CD4-positive, alpha-beta T cell treated with Interleukin-4 for 4 hours (primary cell): Measurements from ENCODE around the gene DPF3.

Experiments
- DNase-seq: peaks from one replicate; pipeline ENCODE4 v3.0.0-alpha.2; 2020

DPF3 gene

GRCh38 chr14:72634691-72635616 is 258.9 kb downstream of the DPF3 start:
- DNase-seq: no peak

GRCh38 chr14:72633551-72633950 is 260.4 kb downstream of the DPF3 start:
- DNase-seq: no peak

- DNase-seq: no peak
Observed at GRCh38 chr14:72632727-72633126, 261.2 kb downstream of the DPF3 start.

- DNase-seq: no peak
Observed at GRCh38 chr14:72631401-72631800, 262.5 kb downstream of the DPF3 start.

GRCh38 chr14:72630374-72630773 is 263.5 kb downstream of the DPF3 start:
- DNase-seq: no peak

GRCh38 chr14:72629534-72629933 is 264.4 kb downstream of the DPF3 start:
- DNase-seq: no peak

GRCh38 chr14:72625689-72626088 is 268.2 kb downstream of the DPF3 start:
- DNase-seq: no peak

GRCh38 chr14:72621387-72622065 is 272.4 kb downstream of the DPF3 start:
- DNase-seq: no peak

- no peak for DNase-seq
Observed at GRCh38 chr14:72619881-72620280, 274.0 kb downstream of the DPF3 start.

GRCh38 chr14:72619111-72619571 is 274.8 kb downstream of the DPF3 start:
- DNase-seq: no peak

GRCh38 chr14:72618424-72618823 is 275.5 kb downstream of the DPF3 start:
- DNase-seq: no peak

GRCh38 chr14:72617391-72618031 is 276.4 kb downstream of the DPF3 start:
- no peak for DNase-seq

- DNase-seq: no peak
Observed at GRCh38 chr14:72616811-72617210, 277.1 kb downstream of the DPF3 start.

GRCh38 chr14:72616294-72616693 is 277.6 kb downstream of the DPF3 start:
- DNase-seq: no peak

GRCh38 chr14:72615451-72616121 is 278.3 kb downstream of the DPF3 start:
- DNase-seq: no peak

- DNase-seq: no peak
Observed at GRCh38 chr14:72614891-72615415, 278.9 kb downstream of the DPF3 start.

GRCh38 chr14:72614365-72614764 is 279.5 kb downstream of the DPF3 start:
- DNase-seq: no peak

GRCh38 chr14:72613975-72614319 is 280.0 kb downstream of the DPF3 start:
- no peak for DNase-seq

- DNase-seq: no peak
Observed at GRCh38 chr14:72613231-72613974, 280.5 kb downstream of the DPF3 start.

- DNase-seq: no peak
Observed at GRCh38 chr14:72612041-72612440, 281.9 kb downstream of the DPF3 start.

GRCh38 chr14:72611506-72611905 is 282.4 kb downstream of the DPF3 start:
- no peak for DNase-seq

GRCh38 chr14:72610831-72611200 is 283.1 kb downstream of the DPF3 start:
- DNase-seq: no peak
